Lung (tissue), 12 donors: ENCODE data around the gene LRRC17. TPM values are rescaled to one million over a fixed set of nuclear protein-coding genes. Genes with fewer than 3 reads are reported as not detected.

Experiments used
- ATAC-seq: fragments of 200-7000 bp; cut with Tn5 transposase; one replicate; pipeline ENCODE4 v1.9.1; 2020; ENCODE audit warnings: moderate number of reproducible peaks; ENCODE audit not compliant: insufficient read depth, low FRiP score
- DNase-seq, 3 donors: peaks; one replicate each; pipeline ENCODE4 v3.0.0-alpha.2; 2013 to 2017
- H3K27ac ChIP-seq, 2 donors: one replicate each; pipeline ENCODE4 v1.5.1; 2013; ENCODE audit warnings: mild to moderate bottlenecking in 2 of 2, moderate library complexity in 2 of 2, control low read depth in 1 of 2, inconsistent platforms in 1 of 2, low read depth in 1 of 2, low read length in 1 of 2
- H3K27me3 ChIP-seq, 3 donors: one replicate each; pipeline ENCODE4 v1.5.1; 2013; ENCODE audit warnings: low read length in 2 of 3; ENCODE audit not compliant: control insufficient read depth in 3 of 3, insufficient read depth in 3 of 3
- H3K36me3 ChIP-seq, 4 donors: one replicate each; pipeline ENCODE4 v1.5.1; 2013; ENCODE audit warnings: low read length in 4 of 4, mild to moderate bottlenecking in 1 of 4, moderate library complexity in 1 of 4; ENCODE audit not compliant: control insufficient read depth in 4 of 4, insufficient read depth in 4 of 4
- H3K4me1 ChIP-seq, 5 donors: one replicate each; pipeline ENCODE4 v1.5.1; 2013; ENCODE audit warnings: low read length in 5 of 5, mild to moderate bottlenecking in 2 of 5, moderate library complexity in 1 of 5; ENCODE audit not compliant: control insufficient read depth in 5 of 5, insufficient read depth in 5 of 5
- H3K4me3 ChIP-seq: one replicate; pipeline ENCODE4 v1.5.1; 2013; ENCODE audit warnings: mild to moderate bottlenecking, control low read depth, moderate library complexity
- H3K9ac ChIP-seq, 2 donors: one replicate each; pipeline ENCODE4 v1.5.1; 2013; ENCODE audit warnings: low read length in 2 of 2, control low read depth in 1 of 2; ENCODE audit not compliant: insufficient read depth in 1 of 2
- H3K9me3 ChIP-seq, 4 donors: one replicate each; pipeline ENCODE4 v1.5.1; 2013; ENCODE audit warnings: low read length in 3 of 4, mild to moderate bottlenecking in 1 of 4, moderate library complexity in 1 of 4; ENCODE audit not compliant: control insufficient read depth in 4 of 4, insufficient read depth in 3 of 4
- CTCF ChIP-seq: IDR thresholded peaks from 2 replicates; pipeline ENCODE4 v1.5.1; 2012; ENCODE audit warnings: mild to moderate bottlenecking; ENCODE audit errors: control extremely low read depth, extremely low read depth
- WGBS, 2 donors: extraction: QIAGEN DNeasy Blood & Tissue Kit; methylation state at CpG; one replicate each; pipeline ENCODE4 v1.1.7; 2013; 5-methylcytosine and 5-hydroxymethylcytosine counted together
- polyA plus RNA-seq, 2 donors: library from polyadenylated mRNA; stranded (reverse); fragments of 200-250 nt; gene quantifications; one replicate each; pipeline ENCODE4 v1.2.1, GENCODE V29; 2013
- total RNA-seq, 2 donors: library from RNA; depleted of rRNA in 1 of 2; stranded (reverse); fragments of >200 nt in 1 of 2; gene quantifications; one replicate each; pipeline ENCODE4 v1.2.1, GENCODE V29; 2014 to 2021
- donor health status: control.
- donor health status: control.
- donor health status: Bipolar disorder and iron deficiency.
- donor health status: healthy.
- donor health status: DM: yes; HTN: yes; CAD: no.

The LRRC17 gene
- total and polyA plus RNA-seq, 4 donors = 0.63 to 81.6 (median 2.2) TPM

GRCh38 chr7:102916881-102917280, 4.1 kb downstream of the LRRC17 start:
- Histone ChIP-seq H3K9ac (no peak overlapping the region), H3K4me3 (no peak overlapping the region), H3K4me1 (peaks cover 0 to 39% (median 11%) of the 10 kb centered on the region in 5 donors), H3K27me3 (no peaks in the 10 kb centered on the region), H3K36me3 (peaks cover 0 to 3% (median 0%) of the 10 kb centered on the region in 4 donors), H3K9me3 (no peaks in the 10 kb centered on the region), H3K27ac (no peak overlapping the region)
- ATAC-seq (no peak), DNase-seq (no peak)
- TF ChIP-seq CTCF = no peak

- Histone ChIP-seq H3K36me3 (peaks cover 0 to 3% (median 0%) of the 10 kb centered on the region in 4 donors), H3K4me3 (no peak overlapping the region), H3K27ac (no peak overlapping the region), H3K4me1 (peaks cover 0 to 34% (median 11%) of the 10 kb centered on the region in 5 donors), H3K9me3 (no peaks in the 10 kb centered on the region), H3K27me3 (no peaks in the 10 kb centered on the region), H3K9ac (peak overlapping the region in 1 of 2 donors; percentile 30)
- ATAC-seq (no peak), DNase-seq (peak in 2 of 3 donors; percentile 59 to 65)
- TF ChIP-seq CTCF = no peak
- WGBS, 2 donors = 79 to 81% methylated on average over 5 of the region's 5 CpGs
Observed at GRCh38 chr7:102917436-102918353, 4.9 kb downstream of the LRRC17 start.

GRCh38 chr7:102918845-102919244, 6.0 kb downstream of the LRRC17 start:
- DNase-seq = peak; percentile 47 to 73 (median 70)
- no peak for TF ChIP-seq CTCF

More at GRCh38 chr7:102918845-102919244, 6.0 kb downstream of the LRRC17 start:
- no peak for ATAC-seq
- H3K27me3 ChIP-seq = no peaks in the 10 kb centered on the region
- H3K4me1 ChIP-seq = peaks cover 0 to 34% (median 11%) of the 10 kb centered on the region in 5 donors
- no peak overlapping the region for H3K4me3 ChIP-seq
- H3K9ac ChIP-seq = peak overlapping the region in 1 of 2 donors; percentile 26
- 44 to 63% methylated on average over 1 of the region's 1 CpG for WGBS, 2 donors
- H3K36me3 ChIP-seq = peaks cover 0 to 3% (median under 1%) of the 10 kb centered on the region in 4 donors
- H3K27ac ChIP-seq = no peak overlapping the region
- H3K9me3 ChIP-seq = no peaks in the 10 kb centered on the region
